Activated naive CD4-positive, alpha-beta T cell (primary cell): Measurements from ENCODE around the gene NPY1R.

ENCODE experiments used
- DNase-seq, 4 experiments: peaks; one replicate each; lab custom pipeline; 2025; lab: John Stamatoyannopoulos, UW

The NPY1R gene

GRCh38 chr4:163279713-163280112 lies 52.7 kb downstream of the NPY1R start:
- no peak for DNase-seq

- no peak for DNase-seq
These were observed 57.5 kb downstream of the NPY1R start for GRCh38 chr4:163274861-163275260.
